Measurements from ENCODE around the gene KRT15. TPM values are rescaled to one million over a fixed set of nuclear protein-coding genes. Genes with fewer than 3 reads are reported as not detected.
"Not testable (repeated sequence)": the region's sequence is repeated elsewhere in the genome, so short reads cannot be mapped to it uniquely, and the experiment has no call there.

Gene KRT15
- total RNA-seq, 2 donors from 2014 or later, result not detected

GRCh38 chr17:41549596-41550039 lies 30.9 kb upstream of the KRT15 start:
- peaks cover 0 to 3% of the 10 kb centered on the region in 2 donors for H3K9me3 Mint-ChIP-seq
- no peak overlapping the region for H3K27ac Mint-ChIP-seq

GRCh38 chr17:41548844-41549595 lies 30.3 kb upstream of the KRT15 start:
- DNase-seq (peak; percentile 86), ATAC-seq (replicated peaks in 1 of 2) (peak; percentile 75 to 78)
- Mint-ChIP-seq H3K4me3 (peak overlapping the region; percentile 61 to 77), H3K4me1 (ENCODE audit: low read depth) (peaks cover 37% of the 10 kb centered on the region), H3K27ac (no peak overlapping the region), H3K27me3 (ENCODE audit: low read depth) (peaks cover 34% of the 10 kb centered on the region), H3K9me3 (peaks cover 0 to 3% of the 10 kb centered on the region in 2 donors), H3K36me3 (ENCODE audit: insufficient read depth in 2 of 2) (peaks cover 3% of the 10 kb centered on the region in 2 donors)

More at GRCh38 chr17:41549596-41550039, 30.9 kb upstream of the KRT15 start:
- ATAC-seq (replicated peaks in 1 of 2) (no peak), DNase-seq (no peak)
- peak overlapping the region in 1 of 2 donors; percentile 61 for H3K4me3 Mint-ChIP-seq
- H3K4me1 Mint-ChIP-seq (ENCODE audit: low read depth), result peaks cover 37% of the 10 kb centered on the region
- peaks cover 3% of the 10 kb centered on the region in 2 donors for H3K36me3 Mint-ChIP-seq (ENCODE audit: insufficient read depth in 2 of 2)
- H3K27me3 Mint-ChIP-seq (ENCODE audit: low read depth), result peaks cover 40% of the 10 kb centered on the region

GRCh38 chr17:41547921-41548843 lies 29.5 kb upstream of the KRT15 start:
- peak overlapping the region; percentile 61 to 77 for H3K4me3 Mint-ChIP-seq
- ATAC-seq (replicated peaks in 1 of 2) (peak; percentile 90 to 92), DNase-seq (peak; percentile 83 to 88)
- peaks cover 0 to 3% of the 10 kb centered on the region in 2 donors for H3K9me3 Mint-ChIP-seq
- H3K36me3 Mint-ChIP-seq (ENCODE audit: insufficient read depth in 2 of 2), result peaks cover 3% of the 10 kb centered on the region in 2 donors
- no peak overlapping the region for H3K27ac Mint-ChIP-seq
- H3K4me1 Mint-ChIP-seq (ENCODE audit: low read depth), result peaks cover 33% of the 10 kb centered on the region
- peaks cover 25% of the 10 kb centered on the region for H3K27me3 Mint-ChIP-seq (ENCODE audit: low read depth)

GRCh38 chr17:41547378-41547841 lies 28.7 kb upstream of the KRT15 start:
- DNase-seq (no peak), ATAC-seq (replicated peaks in 1 of 2) (no peak)
- Mint-ChIP-seq H3K36me3 (ENCODE audit: insufficient read depth in 2 of 2) (peaks cover 3% of the 10 kb centered on the region in 2 donors), H3K4me3 (peak overlapping the region in 1 of 2 donors; percentile 77), H3K27me3 (ENCODE audit: low read depth) (peaks cover 18% of the 10 kb centered on the region), H3K4me1 (ENCODE audit: low read depth) (peaks cover 27% of the 10 kb centered on the region), H3K9me3 (peaks cover 0 to 3% of the 10 kb centered on the region in 2 donors), H3K27ac (no peak overlapping the region)

GRCh38 chr17:41546819-41547218 lies 28.1 kb upstream of the KRT15 start:
- Mint-ChIP-seq H3K4me1 (ENCODE audit: low read depth) (peaks cover 27% of the 10 kb centered on the region), H3K36me3 (ENCODE audit: insufficient read depth in 2 of 2) (peaks cover 3% of the 10 kb centered on the region in 2 donors), H3K4me3 (no peak overlapping the region), H3K9me3 (peaks cover 0 to 3% of the 10 kb centered on the region in 2 donors), H3K27ac (no peak overlapping the region), H3K27me3 (ENCODE audit: low read depth) (peaks cover 16% of the 10 kb centered on the region)
- DNase-seq (no peak), ATAC-seq (replicated peaks in 1 of 2) (no peak)

GRCh38 chr17:41545829-41546410 lies 27.2 kb upstream of the KRT15 start:
- Mint-ChIP-seq H3K27me3 (ENCODE audit: low read depth) (peaks cover 10% of the 10 kb centered on the region), H3K4me3 (no peak overlapping the region), H3K4me1 (ENCODE audit: low read depth) (peaks cover 27% of the 10 kb centered on the region), H3K27ac (no peak overlapping the region), H3K9me3 (peaks cover 0 to 3% of the 10 kb centered on the region in 2 donors), H3K36me3 (ENCODE audit: insufficient read depth in 2 of 2) (peaks cover 3% of the 10 kb centered on the region in 2 donors)
- DNase-seq (no peak), ATAC-seq (replicated peaks in 1 of 2) (no peak)

GRCh38 chr17:41544935-41545334 lies 26.2 kb upstream of the KRT15 start:
- peaks cover 27% of the 10 kb centered on the region for H3K4me1 Mint-ChIP-seq (ENCODE audit: low read depth)
- ATAC-seq (replicated peaks in 1 of 2) (no peak), DNase-seq (no peak)
- H3K9me3 Mint-ChIP-seq, result peaks cover 0 to 3% of the 10 kb centered on the region in 2 donors
- no peak overlapping the region for H3K4me3 Mint-ChIP-seq
- H3K27me3 Mint-ChIP-seq (ENCODE audit: low read depth), result peaks cover 10% of the 10 kb centered on the region
- H3K36me3 Mint-ChIP-seq (ENCODE audit: insufficient read depth in 2 of 2), result peaks cover 3% of the 10 kb centered on the region in 2 donors
- H3K27ac Mint-ChIP-seq, result no peak overlapping the region

GRCh38 chr17:41544491-41544892 lies 25.8 kb upstream of the KRT15 start:
- H3K4me3 Mint-ChIP-seq, result no peak overlapping the region
- peaks cover 0 to 3% of the 10 kb centered on the region in 2 donors for H3K9me3 Mint-ChIP-seq
- ATAC-seq (replicated peaks in 1 of 2) (no peak), DNase-seq (no peak)
- H3K27ac Mint-ChIP-seq, result no peak overlapping the region
- H3K36me3 Mint-ChIP-seq (ENCODE audit: insufficient read depth in 2 of 2), result peaks cover 3% of the 10 kb centered on the region in 2 donors
- H3K27me3 Mint-ChIP-seq (ENCODE audit: low read depth), result peaks cover 10% of the 10 kb centered on the region
- H3K4me1 Mint-ChIP-seq (ENCODE audit: low read depth), result peaks cover 25% of the 10 kb centered on the region

GRCh38 chr17:41542786-41543185 lies 24.1 kb upstream of the KRT15 start:
- not testable (repeated sequence) for H3K4me1 Mint-ChIP-seq (ENCODE audit: low read depth); DNase-seq; ATAC-seq (replicated peaks in 1 of 2); H3K36me3 Mint-ChIP-seq (ENCODE audit: insufficient read depth in 2 of 2); H3K9me3 Mint-ChIP-seq; H3K27ac Mint-ChIP-seq; H3K4me3 Mint-ChIP-seq
- peaks cover 10% of the 10 kb centered on the region for H3K27me3 Mint-ChIP-seq (ENCODE audit: low read depth)

GRCh38 chr17:41542357-41542756 lies 23.7 kb upstream of the KRT15 start:
- ATAC-seq (replicated peaks in 1 of 2) (no peak), DNase-seq (no peak)
- H3K36me3 Mint-ChIP-seq (ENCODE audit: insufficient read depth in 2 of 2), result peaks cover 2 to 3% of the 10 kb centered on the region in 2 donors
- H3K4me3 Mint-ChIP-seq, result no peak overlapping the region
- no peak overlapping the region for H3K27ac Mint-ChIP-seq
- H3K9me3 Mint-ChIP-seq, result peaks cover 0 to 3% of the 10 kb centered on the region in 2 donors
- peaks cover 8% of the 10 kb centered on the region for H3K27me3 Mint-ChIP-seq (ENCODE audit: low read depth)
- H3K4me1 Mint-ChIP-seq (ENCODE audit: low read depth), result peaks cover 4% of the 10 kb centered on the region

- H3K4me3 Mint-ChIP-seq, result no peak overlapping the region
- no peak for DNase-seq
- no peaks in the 10 kb centered on the region for H3K4me1 Mint-ChIP-seq (ENCODE audit: low read depth)
- H3K9me3 Mint-ChIP-seq, result no peaks in the 10 kb centered on the region
- no peak overlapping the region for H3K27ac Mint-ChIP-seq
- no peak for ATAC-seq (replicated peaks in 1 of 2)
- peaks cover 10% of the 10 kb centered on the region for H3K27me3 Mint-ChIP-seq (ENCODE audit: low read depth)
- H3K36me3 Mint-ChIP-seq (ENCODE audit: insufficient read depth in 2 of 2), result no peaks in the 10 kb centered on the region
These were observed 22.4 kb upstream of the KRT15 start for GRCh38 chr17:41540921-41541625.

GRCh38 chr17:41539979-41540701 lies 21.4 kb upstream of the KRT15 start:
- no peak for DNase-seq
- H3K4me3 Mint-ChIP-seq, result no peak overlapping the region
- H3K27me3 Mint-ChIP-seq (ENCODE audit: low read depth), result peaks cover 10% of the 10 kb centered on the region
- H3K4me1 Mint-ChIP-seq (ENCODE audit: low read depth), result no peaks in the 10 kb centered on the region
- H3K27ac Mint-ChIP-seq, result no peak overlapping the region
- no peaks in the 10 kb centered on the region for H3K9me3 Mint-ChIP-seq
- no peak for ATAC-seq (replicated peaks in 1 of 2)
- H3K36me3 Mint-ChIP-seq (ENCODE audit: insufficient read depth in 2 of 2), result no peaks in the 10 kb centered on the region
